ENCODE measurements around the gene UQCC3. TPM values are rescaled to one million over a fixed set of nuclear protein-coding genes. Genes with fewer than 3 reads are reported as not detected.

Gene UQCC3
- total RNA-seq, 4 donors from 2014 or later, result 9.1 to 12.4 (median 9.8) TPM

- Histone ChIP-seq H3K9me3 (no peaks in the 10 kb centered on the region), H3K4me1 (peaks cover 49% of the 10 kb centered on the region), H3K36me3 (peaks cover 72% of the 10 kb centered on the region), H3K27me3 (no peaks in the 10 kb centered on the region), H3K4me3 (no peak overlapping the region), H3K27ac (no peak overlapping the region)
- 74% methylated on average over 7 of the region's 7 CpGs for WGBS
- TF ChIP-seq POLR2AphosphoS5 (IDR thresholded peaks at IDR 0.05), result no peak
- TF ChIP-seq CTCF (IDR thresholded peaks at IDR 0.05), result no peak
- no peak for TF ChIP-seq EP300 (IDR thresholded peaks at IDR 0.05)
- no peak for TF ChIP-seq POLR2A (IDR thresholded peaks at IDR 0.05)
- no peak for DNase-seq (ENCODE audit: low spot score in 2 of 2)
These were observed 50.5 kb downstream of the UQCC3 start for GRCh38 chr11:62721994-62722393.

Other genes with a start within 250 kb of the UQCC3 start
- 1,000 to 10,000 TPM; 1,174 to 1,475 (median 1,322) TPM for gene AHNAK, start 124.9 kb upstream of the UQCC3 start, total RNA-seq
- 1,000 to 10,000 TPM; 1,221 to 2,946 (median 2,495) TPM for gene EEF1G, start 97.8 kb upstream of the UQCC3 start, total RNA-seq
- 10 to 100 TPM in 3 of 4 donors, 1 to 10 TPM in 1; 8.0 to 16.3 (median 12.5) TPM for gene TUT1, start 80.2 kb upstream of the UQCC3 start, total RNA-seq
- 100 to 1,000 TPM; 107 to 125 (median 110) TPM for gene MTA2, start 69.8 kb upstream of the UQCC3 start, total RNA-seq
- gene EML3, start 58.9 kb upstream of the UQCC3 start, total RNA-seq, result 10 to 100 TPM; 43.1 to 74.8 (median 55.8) TPM
- 1 to 10 TPM in 3 of 4 donors, under 1 TPM in 1; 0.80 to 4.9 (median 2.3) TPM for gene ROM1, start 58.4 kb upstream of the UQCC3 start, total RNA-seq
- gene B3GAT3, start 49.7 kb upstream of the UQCC3 start, total RNA-seq, result 10 to 100 TPM; 29.9 to 54.1 (median 40.6) TPM
- gene GANAB, start 25.1 kb upstream of the UQCC3 start, total RNA-seq, result 100 to 1,000 TPM in 2 of 4 donors, 10 to 100 TPM in 2; 76.0 to 118 (median 102) TPM
- 10 to 100 TPM; 17.7 to 35.1 (median 31.4) TPM for gene INTS5, start 18.4 kb upstream of the UQCC3 start, total RNA-seq
- 10 to 100 TPM; 12.8 to 29.3 (median 25.7) TPM for gene C11orf98, start 6.5 kb upstream of the UQCC3 start, total RNA-seq
- 1 to 10 TPM; 2.8 to 6.0 (median 4.2) TPM for gene CSKMT, start 6.4 kb upstream of the UQCC3 start, total RNA-seq
- gene LBHD1, start 594 bp downstream of the UQCC3 start, total RNA-seq, result 1 to 10 TPM; 1.7 to 8.7 (median 3.3) TPM
- gene UBXN1, start 7.4 kb downstream of the UQCC3 start, total RNA-seq, result 100 to 1,000 TPM; 125 to 194 (median 143) TPM
- 1 to 10 TPM; 3.3 to 7.6 (median 5.9) TPM for gene LRRN4CL, start 17.9 kb downstream of the UQCC3 start, total RNA-seq
- 10 to 100 TPM; 28.9 to 76.3 (median 59.3) TPM for gene BSCL2, start 35.8 kb downstream of the UQCC3 start, total RNA-seq
- gene GNG3, start 36.0 kb downstream of the UQCC3 start, total RNA-seq, result under 1 TPM in 1 of 4 donors, not detected in 3; 0.68 TPM
- gene HNRNPUL2, start 55.8 kb downstream of the UQCC3 start, total RNA-seq, result 10 to 100 TPM; 21.1 to 51.5 (median 33.6) TPM
- 10 to 100 TPM; 16.3 to 42.3 (median 31.7) TPM for gene TTC9C, start 56.8 kb downstream of the UQCC3 start, total RNA-seq
- gene ZBTB3, start 82.5 kb downstream of the UQCC3 start, total RNA-seq, result 10 to 100 TPM; 10.9 to 32.2 (median 14.3) TPM
- gene POLR2G, start 89.9 kb downstream of the UQCC3 start, total RNA-seq, result 100 to 1,000 TPM in 1 of 4 donors, 10 to 100 TPM in 3; 46.9 to 117 (median 52.1) TPM
- gene TAF6L, start 99.7 kb downstream of the UQCC3 start, total RNA-seq, result 10 to 100 TPM; 10.2 to 48.7 (median 21.9) TPM
- 10 to 100 TPM; 37.6 to 72.6 (median 59.8) TPM for gene TMEM179B, start 115.7 kb downstream of the UQCC3 start, total RNA-seq
- gene TMEM223, start 120.3 kb downstream of the UQCC3 start, total RNA-seq, result 10 to 100 TPM; 15.9 to 30.2 (median 23.4) TPM
- gene NXF1, start 133.8 kb downstream of the UQCC3 start, total RNA-seq, result 100 to 1,000 TPM in 3 of 4 donors, 10 to 100 TPM in 1; 88.1 to 156 (median 115) TPM
- 10 to 100 TPM; 26.8 to 47.8 (median 43.2) TPM for gene STX5, start 160.4 kb downstream of the UQCC3 start, total RNA-seq
- gene TEX54, start 161.2 kb downstream of the UQCC3 start, total RNA-seq, result not detected
- 10 to 100 TPM; 63.3 to 79.8 (median 70.3) TPM for gene WDR74, start 167.9 kb downstream of the UQCC3 start, total RNA-seq
- 100 to 1,000 TPM; 170 to 234 (median 198) TPM for gene SLC3A2, start 209.2 kb downstream of the UQCC3 start, total RNA-seq
- 1 to 10 TPM; 2.5 to 5.4 (median 4.5) TPM for gene CHRM1, start 249.7 kb downstream of the UQCC3 start, total RNA-seq